HG03097 (cell line): Measurements from ENCODE around the gene MCM3AP.

Experiments used
- ATAC-seq: cut with Tn5 transposase; IDR thresholded peaks from one replicate; pipeline ENCODE4 v1.9.1; 2021; ENCODE audit not compliant: unreplicated experiment, low FRiP score

The MCM3AP gene

GRCh38 chr21:46189959-46190490 is 95.4 kb downstream of the MCM3AP start:
- no peak for ATAC-seq

- ATAC-seq = no peak
Observed at GRCh38 chr21:46189213-46189958, 96.0 kb downstream of the MCM3AP start.

- ATAC-seq = no peak
Observed at GRCh38 chr21:46188226-46189212, 96.9 kb downstream of the MCM3AP start.

- ATAC-seq = no peak
Observed at GRCh38 chr21:46187814-46188213, 97.6 kb downstream of the MCM3AP start.

- ATAC-seq = no peak
Observed at GRCh38 chr21:46187261-46187660, 98.2 kb downstream of the MCM3AP start.

- ATAC-seq = no peak
Observed at GRCh38 chr21:46185716-46186115, 99.7 kb downstream of the MCM3AP start.
